OCI-LY7 (cell line): ENCODE data around the gene SLC26A9. TPM values are rescaled to one million over a fixed set of nuclear protein-coding genes. Genes with fewer than 3 reads are reported as not detected.

Experiments
- BruUV-seq: library from RNA; stranded (reverse); fragments of 400-500 nt; replicated peaks from 2 replicates; lab custom pipeline; 2021; lab: Mats Ljungman, UMichigan
- CTCF ChIA-PET: fragments of 300-600 bp; sonication (Branson Sonifier 250); formaldehyde crosslinking; loops from one replicate; lab custom pipeline; 2022; ENCODE audit warnings: antibody characterized with exemption; ENCODE audit not compliant: unreplicated experiment; lab: Charles Lee
- POLR2A ChIA-PET: fragments of 300-600 bp; sonication (Branson Sonifier 250); formaldehyde crosslinking; loops from one replicate; lab custom pipeline; 2022; ENCODE audit warnings: antibody characterized with exemption; lab: Charles Lee
- DNase-seq: peaks from one replicate; pipeline ENCODE4 v3.0.0-alpha.2; 2015; ENCODE audit warnings: low spot score
- H2AFZ ChIP-seq: fragments of 200-600 bp; sonication (generic), shearing (Covaris generic); 2 replicates; pipeline ENCODE4 v1.6.1; 2014; ENCODE audit warnings: mild to moderate bottlenecking, antibody characterized with exemption, low read length, moderate library complexity
- H3K27ac ChIP-seq: fragments of 200-600 bp; sonication (generic); 2 replicates; pipeline ENCODE4 v1.5.1; 2014; ENCODE audit warnings: mixed run types, low read depth, mild to moderate bottlenecking, moderate library complexity, low read length, inconsistent platforms; ENCODE audit not compliant: poor library complexity, severe bottlenecking
- H3K36me3 ChIP-seq: fragments of 200-600 bp; sonication (generic); 2 replicates; pipeline ENCODE4 v1.6.1; 2014; ENCODE audit warnings: mild to moderate bottlenecking, antibody characterized with exemption, low read length, moderate library complexity, mixed read lengths; ENCODE audit not compliant: insufficient read depth
- H3K4me1 ChIP-seq: fragments of 200-600 bp; sonication (generic); 2 replicates; pipeline ENCODE4 v1.5.1; 2014; ENCODE audit warnings: mild to moderate bottlenecking, low read length; ENCODE audit not compliant: insufficient read depth, poor library complexity, severe bottlenecking
- H3K4me2 ChIP-seq: fragments of 200-600 bp; sonication (generic); 2 replicates; pipeline ENCODE4 v1.6.1; 2014; ENCODE audit warnings: mild to moderate bottlenecking, low read length
- H3K4me3 ChIP-seq: fragments of 200-600 bp; sonication (generic); 2 replicates; pipeline ENCODE4 v1.5.1; 2014; ENCODE audit warnings: mild to moderate bottlenecking, low read depth, low read length; ENCODE audit not compliant: poor library complexity, severe bottlenecking
- H3K79me2 ChIP-seq: fragments of 200-600 bp; sonication (generic); 2 replicates; pipeline ENCODE4 v1.6.1; 2016; ENCODE audit warnings: low read depth, mild to moderate bottlenecking, low read length, moderate library complexity, mixed read lengths; ENCODE audit not compliant: insufficient read depth
- H3K9me2 ChIP-seq: fragments of 200-600 bp; sonication (generic); 2 replicates; pipeline ENCODE4 v1.6.1; 2016; ENCODE audit warnings: mild to moderate bottlenecking, low read length, mixed read lengths; ENCODE audit not compliant: insufficient read depth
- H3K9me3 ChIP-seq: fragments of 200-600 bp; sonication (generic); 2 replicates; pipeline ENCODE4 v1.6.1; 2014; ENCODE audit warnings: mild to moderate bottlenecking, mixed run types, low read length, mixed read lengths
- H4K20me1 ChIP-seq: fragments of 200-600 bp; sonication (generic); 2 replicates; pipeline ENCODE4 v1.6.1; 2014; ENCODE audit warnings: mild to moderate bottlenecking, antibody characterized with exemption, low read length, moderate library complexity, mixed read lengths; ENCODE audit not compliant: insufficient read depth
- EZH2phosphoT487 ChIP-seq: fragments of 200-600 bp; sonication (generic); IDR thresholded peaks from 2 replicates; pipeline ENCODE4 v1.6.1; 2018; ENCODE audit warnings: low read depth, borderline replicate concordance, mild to moderate bottlenecking, mixed run types, antibody characterized with exemption, low read length, moderate library complexity, mixed read lengths
- intact Hi-C: fragments of 100-400 bp; cut with micrococcal nuclease; formaldehyde crosslinking; loops from one replicate; pipeline ENCODE4 v1.10.0; 2022; ENCODE audit not compliant: unreplicated experiment
- total RNA-seq, 2 experiments: library from RNA; depleted of rRNA in 1 of 2; stranded (reverse); fragments of >200 nt in 1 of 2; shearing (Covaris generic) in 1 of 2; gene quantifications; 2 replicates each; pipeline ENCODE4 v1.2.3, GENCODE V29; 2014 to 2022
- TF ChIP-seq, protein P1 (sequence below): fragments of 200-600 bp; sonication (generic); conservative IDR thresholded peaks from 2 replicates; pipeline ENCODE4 v1.5.1; 2014; ENCODE audit warnings: mild to moderate bottlenecking, antibody characterized with exemption, low read length, moderate library complexity, mixed read lengths

SLC26A9 gene
- total RNA-seq, 2 experiments from 2014 or later = not detected

DNA sequence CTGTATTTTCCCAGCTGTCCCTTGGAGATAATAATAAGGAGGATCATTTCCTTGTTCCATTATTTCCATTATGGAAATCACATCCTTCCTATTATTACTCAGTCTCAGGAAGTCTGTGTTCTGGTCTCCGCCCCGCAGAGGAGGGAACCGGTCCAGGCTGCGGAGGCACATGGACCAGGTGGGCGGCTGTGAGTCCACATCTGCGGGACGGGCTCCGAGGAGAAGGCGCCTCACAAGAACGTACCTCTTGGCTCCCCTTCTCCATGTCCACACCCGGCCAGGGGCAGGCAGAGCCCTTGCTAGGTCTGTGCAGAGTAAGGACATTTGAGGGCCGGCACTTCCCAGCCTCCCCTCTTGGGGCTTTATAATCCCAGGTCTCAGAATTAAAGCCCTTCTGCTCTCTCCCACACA lies 45.3 kb upstream of the SLC26A9 start:
- no peaks in the 10 kb centered on the region for H3K79me2 ChIP-seq
- H3K4me1 ChIP-seq = no peaks in the 10 kb centered on the region
- no peaks in the 10 kb centered on the region for H3K9me2 ChIP-seq
- no peak overlapping the region for H3K4me3 ChIP-seq
- no peak overlapping the region for H3K27ac ChIP-seq
- H2AFZ ChIP-seq = no peak overlapping the region
- no peaks in the 10 kb centered on the region for H3K36me3 ChIP-seq
- no TSS peak for BruUV-seq
- TF ChIP-seq, protein P1, sequence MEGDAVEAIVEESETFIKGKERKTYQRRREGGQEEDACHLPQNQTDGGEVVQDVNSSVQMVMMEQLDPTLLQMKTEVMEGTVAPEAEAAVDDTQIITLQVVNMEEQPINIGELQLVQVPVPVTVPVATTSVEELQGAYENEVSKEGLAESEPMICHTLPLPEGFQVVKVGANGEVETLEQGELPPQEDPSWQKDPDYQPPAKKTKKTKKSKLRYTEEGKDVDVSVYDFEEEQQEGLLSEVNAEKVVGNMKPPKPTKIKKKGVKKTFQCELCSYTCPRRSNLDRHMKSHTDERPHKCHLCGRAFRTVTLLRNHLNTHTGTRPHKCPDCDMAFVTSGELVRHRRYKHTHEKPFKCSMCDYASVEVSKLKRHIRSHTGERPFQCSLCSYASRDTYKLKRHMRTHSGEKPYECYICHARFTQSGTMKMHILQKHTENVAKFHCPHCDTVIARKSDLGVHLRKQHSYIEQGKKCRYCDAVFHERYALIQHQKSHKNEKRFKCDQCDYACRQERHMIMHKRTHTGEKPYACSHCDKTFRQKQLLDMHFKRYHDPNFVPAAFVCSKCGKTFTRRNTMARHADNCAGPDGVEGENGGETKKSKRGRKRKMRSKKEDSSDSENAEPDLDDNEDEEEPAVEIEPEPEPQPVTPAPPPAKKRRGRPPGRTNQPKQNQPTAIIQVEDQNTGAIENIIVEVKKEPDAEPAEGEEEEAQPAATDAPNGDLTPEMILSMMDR = no peak
- no peak for TF ChIP-seq EZH2phosphoT487
- POLR2A ChIA-PET = no interaction called here
- intact Hi-C loops = no loop called here
- CTCF ChIA-PET = no interaction called here
- no peak overlapping the region for H3K4me2 ChIP-seq
- H4K20me1 ChIP-seq = no peaks in the 10 kb centered on the region
- no peaks in the 10 kb centered on the region for H3K9me3 ChIP-seq
- no peak for DNase-seq

DNA sequence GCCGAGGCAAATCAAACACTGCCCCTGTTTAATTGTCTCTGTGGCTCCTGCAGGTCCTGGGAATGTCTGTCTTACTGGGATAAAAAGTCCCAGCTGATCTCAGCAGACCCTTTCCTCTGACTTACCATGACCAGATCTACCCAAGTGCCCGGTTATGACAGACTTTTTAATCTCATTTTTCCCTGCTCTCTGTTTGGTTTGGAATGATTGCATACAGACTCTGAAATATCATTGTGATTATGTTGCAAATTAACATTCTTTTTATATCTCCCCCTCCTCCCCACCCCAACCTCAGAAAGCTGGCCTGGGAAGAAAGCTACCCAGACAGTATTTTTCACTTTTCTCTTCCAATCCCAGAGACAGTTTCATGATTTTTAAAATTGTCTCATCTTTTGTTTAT lies 43.6 kb upstream of the SLC26A9 start:
- Histone ChIP-seq H2AFZ (no peak overlapping the region), H3K36me3 (no peaks in the 10 kb centered on the region), H3K27ac (no peak overlapping the region), H3K79me2 (no peaks in the 10 kb centered on the region), H4K20me1 (no peaks in the 10 kb centered on the region), H3K9me2 (no peaks in the 10 kb centered on the region), H3K9me3 (no peaks in the 10 kb centered on the region), H3K4me3 (no peak overlapping the region), H3K4me2 (no peak overlapping the region), H3K4me1 (no peaks in the 10 kb centered on the region)
- ChIA-PET CTCF (interaction anchor here (0.6 to 3.2 kb wide), 3 partner anchors 15 to 122 kb away, joined by 3 to 13 read pairs (median 9); no protein-coding TSS in a partner anchor), POLR2A (interaction anchor here (1.8 kb wide), 1 partner anchor 124 kb away, joined by 5 read pairs; no protein-coding TSS in a partner anchor)
- DNase-seq = no peak
- no TSS peak for BruUV-seq
- no peak for TF ChIP-seq EZH2phosphoT487
- TF ChIP-seq, protein P1 = no peak
- intact Hi-C loops = no loop called here

DNA sequence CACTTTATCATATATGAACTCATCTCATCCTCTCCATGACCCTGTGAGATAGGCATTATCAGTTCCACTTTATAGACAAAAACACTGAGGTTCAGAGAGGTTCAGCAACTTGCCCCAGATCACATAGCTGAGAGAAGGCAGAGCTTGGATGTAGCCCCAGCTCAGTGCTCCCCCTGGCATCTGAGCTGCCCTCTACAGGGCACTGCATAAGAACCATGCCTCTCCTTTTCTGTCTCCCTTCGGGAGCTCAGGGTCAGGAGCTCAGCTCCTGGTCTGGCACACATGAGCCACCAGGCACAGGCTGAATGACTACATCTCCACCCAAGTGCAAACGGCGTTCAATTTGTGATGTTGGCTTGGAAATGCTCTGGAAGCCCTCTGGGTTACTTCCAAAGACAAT lies 43.0 kb upstream of the SLC26A9 start:
- Histone ChIP-seq H3K4me1 (no peaks in the 10 kb centered on the region), H3K27ac (no peak overlapping the region), H4K20me1 (no peaks in the 10 kb centered on the region), H3K4me3 (no peak overlapping the region), H3K79me2 (no peaks in the 10 kb centered on the region), H3K9me3 (0 out of 2 replicates have a peak, but pooled peaks cover 1% of the 10 kb centered on the region), H3K36me3 (no peaks in the 10 kb centered on the region), H3K9me2 (no peaks in the 10 kb centered on the region), H3K4me2 (no peak overlapping the region), H2AFZ (no peak overlapping the region)
- BruUV-seq = no TSS peak
- DNase-seq = no peak
- POLR2A ChIA-PET = interaction anchor here (0.6 to 1.8 kb wide), 4 partner anchors 9 to 434 kb away, joined by 3 to 5 read pairs (median 4); no protein-coding TSS in a partner anchor
- intact Hi-C loops = no loop called here
- TF ChIP-seq EZH2phosphoT487 = no peak
- TF ChIP-seq, protein P1 = peak; percentile 43; the same call in 1 of the 2 replicates
- CTCF ChIA-PET = interaction anchor here (0.8 to 3.2 kb wide), 3 partner anchors 120 to 136 kb away, joined by 3 to 13 read pairs (median 9); no protein-coding TSS in a partner anchor
